Limb (tissue), 2 donors: Measurements from ENCODE around the gene NRXN3.

Source experiments
- DNase-seq, 2 donors: peaks; one replicate each; pipeline ENCODE4 v3.0.0-alpha.2; 2016; ENCODE audit errors: extremely low spot score in 2 of 2

The NRXN3 gene

DNA sequence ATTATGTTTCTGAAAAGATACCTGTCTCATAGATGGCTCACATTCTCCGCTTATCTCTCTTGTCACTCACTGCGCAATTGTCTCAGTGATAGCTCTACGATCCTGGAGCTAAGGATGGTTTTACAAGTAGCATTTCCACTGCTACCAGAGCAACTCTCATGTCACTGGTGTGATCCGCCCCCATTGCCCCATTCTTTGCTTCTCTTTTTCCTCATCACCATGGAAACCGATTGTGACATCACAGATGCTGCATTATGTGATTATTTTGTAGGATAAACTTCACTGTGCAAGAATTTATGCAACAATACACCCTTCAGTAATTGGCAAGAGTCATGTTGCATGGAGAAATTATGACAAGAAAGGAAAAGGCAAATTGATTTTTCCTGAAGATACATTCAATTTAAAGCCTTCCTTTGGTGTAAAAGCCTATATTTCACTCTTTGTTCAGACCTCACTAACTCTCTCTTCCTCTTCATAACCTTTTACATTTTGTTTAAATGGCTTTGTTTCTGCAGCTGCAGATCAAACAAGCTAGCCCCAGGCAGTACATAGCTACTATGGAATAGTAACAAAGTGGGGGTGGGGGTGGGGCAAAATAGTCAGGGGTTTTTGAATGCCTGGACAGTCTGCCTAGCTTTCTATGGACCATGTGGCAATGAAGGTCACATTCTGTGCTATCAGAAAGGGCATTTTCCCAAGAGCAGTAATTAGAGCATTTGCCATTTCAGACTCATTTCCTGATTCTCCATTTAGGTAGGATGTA, 539.8 kb downstream of the NRXN3 start:
- DNase-seq, result no peak

GRCh38 chr14:78710963-78711362, 540.8 kb downstream of the NRXN3 start:
- DNase-seq, result no peak

- DNase-seq, result no peak
Observed at GRCh38 chr14:78713716-78714115, 543.5 kb downstream of the NRXN3 start.

- no peak for DNase-seq
Observed at GRCh38 chr14:78714711-78715110, 544.5 kb downstream of the NRXN3 start.

DNA sequence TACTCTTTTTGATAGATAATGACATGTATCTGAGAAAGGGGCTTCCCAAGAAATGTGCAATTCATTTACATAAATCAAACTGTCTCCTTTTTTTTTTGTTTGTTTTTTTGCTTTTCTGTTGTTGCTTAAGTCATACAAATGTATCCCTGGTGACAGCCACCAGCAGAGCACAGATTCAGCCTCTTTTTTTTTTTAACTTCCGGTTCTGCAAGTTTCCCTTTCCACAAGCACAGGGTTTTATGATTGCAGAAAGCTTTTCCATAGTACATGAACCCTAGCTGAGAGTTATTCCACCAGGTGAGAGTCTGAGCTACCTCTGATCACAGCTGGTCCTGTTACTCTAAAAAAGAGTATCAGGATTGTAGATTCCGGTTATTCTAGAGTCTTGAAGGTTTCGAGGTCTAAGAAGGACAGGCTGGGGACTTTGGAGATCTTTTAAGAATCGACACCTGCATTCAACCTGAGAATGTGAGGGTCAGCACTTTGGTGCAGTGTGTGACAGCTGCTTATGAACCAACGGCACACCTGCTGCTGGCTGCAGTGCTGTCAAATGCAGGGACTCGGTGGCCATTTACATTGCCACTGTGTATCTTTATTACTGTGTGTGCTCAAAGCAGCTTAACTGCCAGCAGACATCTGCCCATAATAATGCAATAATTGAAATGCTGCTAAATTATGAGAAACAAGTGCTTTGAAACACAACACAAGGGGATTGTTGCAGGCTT, 551.7 kb downstream of the NRXN3 start:
- no peak for DNase-seq

DNA sequence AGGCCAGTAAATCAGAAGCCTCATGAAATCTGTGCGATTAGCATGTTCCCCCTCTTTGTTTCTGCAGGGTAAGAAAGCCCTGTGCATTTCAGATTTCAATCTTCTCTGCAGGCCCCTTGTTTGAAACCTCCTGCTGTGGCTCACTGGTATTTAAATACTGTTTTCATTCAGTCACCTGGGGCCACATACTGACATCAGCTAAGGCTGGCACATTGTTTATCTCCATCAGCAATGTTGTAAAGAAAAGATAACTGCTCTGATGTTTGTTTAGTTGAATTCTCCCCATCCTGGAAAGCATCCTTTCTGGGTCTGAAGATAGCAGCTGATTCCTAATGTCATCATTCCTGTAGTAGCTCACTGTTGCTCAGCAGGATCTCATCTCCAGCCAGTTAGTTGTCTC, 554.9 kb downstream of the NRXN3 start:
- DNase-seq, result no peak

DNA sequence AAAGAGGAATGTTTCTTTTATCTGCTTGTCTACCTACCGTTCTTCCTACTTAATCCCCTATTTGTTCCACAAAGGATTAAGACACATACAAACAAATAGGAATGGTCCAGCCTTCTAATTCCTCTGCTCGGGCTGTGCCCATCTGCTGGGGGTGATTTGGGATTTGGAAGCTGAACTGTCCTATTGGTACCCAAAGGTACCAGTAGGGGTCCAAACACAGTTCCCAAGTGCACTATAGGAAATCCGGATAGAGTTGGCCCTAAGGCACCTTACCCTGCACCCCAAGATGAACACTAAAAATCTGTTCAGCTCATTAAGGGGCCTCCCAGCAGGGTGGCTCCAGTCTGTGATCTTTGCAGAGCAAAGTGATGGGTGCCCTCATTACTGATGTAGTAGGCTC, 566.9 kb downstream of the NRXN3 start:
- no peak for DNase-seq

- no peak for DNase-seq
Observed at GRCh38 chr14:78737601-78738000, 567.4 kb downstream of the NRXN3 start.

DNA sequence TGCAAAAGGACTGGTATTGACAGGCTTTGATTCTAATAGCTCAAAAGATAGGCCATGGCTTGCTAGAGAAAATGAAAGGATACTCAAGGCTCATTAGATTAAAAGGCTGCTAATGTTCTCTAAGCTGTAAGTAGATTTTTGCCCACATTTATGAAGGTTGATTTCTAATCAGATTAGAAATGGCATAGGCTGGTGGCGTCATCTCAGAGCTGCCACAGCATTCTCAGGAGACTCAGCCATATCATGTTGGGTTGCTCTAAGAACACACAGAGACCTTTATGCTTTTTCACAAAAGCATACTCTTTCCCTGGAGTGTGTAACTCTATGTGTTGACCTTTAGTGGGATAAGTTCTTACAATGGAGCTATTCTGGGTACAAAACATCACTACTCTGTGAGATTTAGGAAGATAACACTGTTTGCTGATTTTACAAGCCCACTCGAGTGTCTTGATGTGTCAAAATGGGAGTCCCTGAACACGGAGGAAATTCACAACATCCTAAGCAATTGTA, 576.0 kb downstream of the NRXN3 start:
- DNase-seq, result no peak

GRCh38 chr14:78747813-78748212, 577.6 kb downstream of the NRXN3 start:
- DNase-seq, result no peak

DNA sequence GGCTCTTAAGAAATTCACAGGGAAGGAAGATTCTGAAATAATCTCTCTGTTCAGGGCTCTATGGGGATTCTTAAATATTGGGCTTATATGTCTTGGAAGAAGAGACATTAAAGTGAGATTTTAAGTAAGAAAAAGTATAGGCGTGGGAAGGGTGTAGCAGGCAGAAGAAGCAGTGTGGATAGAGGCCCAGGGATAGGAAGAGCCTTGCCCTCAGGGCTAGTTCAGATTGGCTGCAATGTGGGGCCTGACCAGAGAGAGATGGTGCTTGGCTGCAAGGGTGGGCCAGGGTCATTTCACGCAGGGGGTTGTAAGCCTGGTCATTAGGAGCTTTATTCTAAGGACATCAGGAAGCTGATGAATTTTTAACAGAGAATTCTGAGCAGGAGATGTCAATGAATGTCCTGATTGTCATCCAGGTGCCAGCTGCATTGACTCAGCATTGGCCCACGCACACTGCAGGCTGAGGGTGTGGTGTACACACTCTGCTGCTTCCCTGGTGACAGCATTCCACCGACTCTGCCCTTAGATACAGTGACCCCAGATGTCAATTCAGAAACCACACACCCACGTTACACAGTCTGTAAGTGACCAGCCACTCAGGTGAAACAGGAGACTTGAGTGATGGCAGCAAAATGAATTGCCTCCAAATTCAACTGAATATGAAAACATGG, 582.5 kb downstream of the NRXN3 start:
- DNase-seq, result no peak

DNA sequence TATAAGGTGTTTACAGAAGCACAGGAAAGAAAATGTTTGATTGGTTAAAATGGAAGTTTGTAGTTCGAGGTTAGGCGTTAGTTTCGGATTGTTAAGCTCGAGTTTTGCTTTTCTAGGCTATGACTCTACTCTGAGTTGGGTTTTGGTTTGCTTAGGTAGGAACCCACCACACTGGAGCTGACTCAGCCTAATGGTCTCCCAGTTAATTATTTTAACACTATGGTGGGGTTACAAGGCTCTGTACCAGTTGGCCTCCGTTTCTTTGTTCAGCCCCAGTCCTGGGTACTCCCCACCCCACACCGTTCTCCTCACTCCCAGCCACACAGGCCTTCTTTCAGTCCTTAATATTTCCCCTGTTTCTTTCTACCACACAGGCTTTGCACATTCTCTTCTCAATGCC, 583.9 kb downstream of the NRXN3 start:
- no peak for DNase-seq

GRCh38 chr14:78758333-78758732, 588.2 kb downstream of the NRXN3 start:
- DNase-seq, result no peak

- DNase-seq, result no peak
Observed at GRCh38 chr14:78762331-78762730, 592.2 kb downstream of the NRXN3 start.

- DNase-seq, result no peak
Observed at GRCh38 chr14:78763746-78764145, 593.6 kb downstream of the NRXN3 start.

GRCh38 chr14:78764240-78764639, 594.1 kb downstream of the NRXN3 start:
- DNase-seq, result no peak

DNA sequence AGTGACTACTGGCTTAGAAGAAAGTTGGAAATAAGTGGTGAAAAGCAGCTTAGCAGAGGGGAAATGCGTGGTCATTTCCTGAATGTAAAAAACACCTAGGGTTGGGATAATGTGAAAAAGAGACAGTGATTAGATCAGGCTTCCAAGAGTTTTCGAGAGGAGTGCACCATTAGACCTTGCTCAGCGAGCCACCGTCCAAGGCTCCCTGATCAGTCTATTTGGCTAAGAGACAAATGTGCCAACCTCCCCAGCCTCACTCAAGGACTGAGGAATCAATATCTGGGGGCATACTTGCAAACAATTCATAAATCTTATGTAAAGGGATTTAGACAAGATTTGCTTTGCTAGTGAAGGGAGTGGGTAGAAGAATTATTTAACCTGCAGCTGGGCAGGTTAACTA, 594.5 kb downstream of the NRXN3 start:
- DNase-seq, result no peak

- DNase-seq, result no peak
Observed at GRCh38 chr14:78767436-78767835, 597.3 kb downstream of the NRXN3 start.

- DNase-seq, result no peak
Observed at GRCh38 chr14:78782551-78782950, 612.4 kb downstream of the NRXN3 start.

GRCh38 chr14:78785265-78785664, 615.1 kb downstream of the NRXN3 start:
- DNase-seq, result no peak

GRCh38 chr14:78788467-78789360, 618.5 kb downstream of the NRXN3 start:
- DNase-seq, result no peak
